Endodermal cell (in vitro differentiated cells): ENCODE measurements around the gene RAD52. TPM values are rescaled to one million over a fixed set of nuclear protein-coding genes. Genes with fewer than 3 reads are reported as not detected.

Experiments
- DNase-seq: peaks from one replicate; pipeline ENCODE4 v3.0.0-alpha.2; 2017
- H3K27ac ChIP-seq: 2 replicates; pipeline ENCODE4 v1.5.1; 2013; ENCODE audit warnings: mild to moderate bottlenecking, low read depth, low read length, moderate library complexity
- H3K27me3 ChIP-seq: 2 replicates; pipeline ENCODE4 v1.6.1; 2013; ENCODE audit warnings: mild to moderate bottlenecking, low read length, moderate library complexity; ENCODE audit not compliant: insufficient read depth, control insufficient read depth, poor library complexity, severe bottlenecking
- H3K36me3 ChIP-seq: 2 replicates; pipeline ENCODE4 v1.7.0; 2013; ENCODE audit warnings: mild to moderate bottlenecking, low read length, moderate library complexity; ENCODE audit not compliant: control insufficient read depth, insufficient read depth
- H3K4me1 ChIP-seq: one replicate; pipeline ENCODE4 v1.7.0; 2013; ENCODE audit warnings: low read length; ENCODE audit not compliant: control insufficient read depth, insufficient read depth
- H3K4me3 ChIP-seq: 2 replicates; pipeline ENCODE4 v1.5.1; 2013; ENCODE audit warnings: mild to moderate bottlenecking, low read length, moderate library complexity
- H3K9ac ChIP-seq: 2 replicates; pipeline ENCODE4 v1.6.1; 2013; ENCODE audit warnings: mild to moderate bottlenecking, low read length, moderate library complexity; ENCODE audit not compliant: poor library complexity, severe bottlenecking; ENCODE audit errors: extremely low read depth
- H3K9me3 ChIP-seq: 2 replicates; pipeline ENCODE4 v1.6.1; 2013; ENCODE audit warnings: mild to moderate bottlenecking, low read length, moderate library complexity; ENCODE audit not compliant: control insufficient read depth
- H3K27ac Mint-ChIP-seq: 2 replicates; pipeline ENCODE4 v1.8.0; 2020; ENCODE audit warnings: mixed read lengths
- H3K27me3 Mint-ChIP-seq: 2 replicates; pipeline ENCODE4 v1.8.0; 2021; ENCODE audit warnings: mild to moderate bottlenecking, mixed read lengths; ENCODE audit not compliant: insufficient read depth
- H3K36me3 Mint-ChIP-seq: 2 replicates; pipeline ENCODE4 v1.8.0; 2020; ENCODE audit warnings: low read depth, mixed read lengths
- H3K4me1 Mint-ChIP-seq: 2 replicates; pipeline ENCODE4 v1.8.0; 2020; ENCODE audit warnings: mixed read lengths
- H3K4me3 Mint-ChIP-seq: 2 replicates; pipeline ENCODE4 v1.8.0; 2020; ENCODE audit warnings: mild to moderate bottlenecking, moderate library complexity, mixed read lengths
- H3K9me3 Mint-ChIP-seq: 2 replicates; pipeline ENCODE4 v1.8.0; 2020; ENCODE audit warnings: mild to moderate bottlenecking, mixed read lengths
- WGBS, 2 experiments: methylation state at CpG; one replicate each; pipeline versions ENCODE4 v1.1.5 to v1.1.7; 2013; ENCODE audit warnings: missing lambda C conversion rate in 2 of 2, mixed read lengths in 1 of 2; ENCODE audit not compliant: insufficient coverage in 1 of 2, insufficient read length in 1 of 2; 5-methylcytosine and 5-hydroxymethylcytosine counted together
- total RNA-seq, 2 donors: library from RNA; stranded (reverse); fragmentation: NEBNext Ultra II Directional in 1 of 2; extraction: Animal tissue kit (Norgen Biotek cat#: 25700) in 1 of 2; gene quantifications; 2 replicates in 1 of 2; 3 replicates in 1 of 2; pipeline ENCODE4 v1.2.1, GENCODE V29; 2021
- TF ChIP-seq, protein P1 (sequence below): fragments of 200-600 bp; sonication (generic); conservative IDR thresholded peaks from 2 replicates; pipeline ENCODE4 v1.5.0; 2021; ENCODE audit warnings: antibody characterized with exemption, mild to moderate bottlenecking

The RAD52 gene
- total RNA-seq, 2 donors from 2014 or later = 24.3 to 35.1 TPM

DNA sequence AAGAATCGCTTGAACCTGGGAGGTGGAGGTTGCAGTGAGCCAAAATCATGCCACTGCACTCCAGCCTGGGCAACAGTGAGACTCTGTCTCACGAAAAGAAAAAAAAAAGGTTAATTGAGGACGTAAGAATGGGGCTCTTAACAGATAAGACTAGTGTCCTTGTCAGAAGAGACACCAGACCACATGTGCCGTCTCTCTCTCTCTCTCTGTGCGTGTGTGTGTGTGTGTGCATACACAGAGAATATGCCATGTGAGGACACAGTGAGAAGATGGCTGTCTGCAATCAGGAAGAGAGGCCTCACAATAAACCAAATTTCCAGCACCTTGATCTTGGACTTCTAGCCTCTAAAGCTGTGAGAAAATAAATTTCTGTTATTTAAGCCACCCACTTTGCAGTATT is 29.9 kb upstream of the RAD52 start:
- Mint-ChIP-seq H3K27ac (no peak overlapping the region), H3K4me3 (no peak overlapping the region), H3K36me3 (peaks cover 5% of the 10 kb centered on the region), H3K4me1 (peaks cover 5% of the 10 kb centered on the region), H3K27me3 (no peaks in the 10 kb centered on the region), H3K9me3 (peaks cover 1% of the 10 kb centered on the region)
- TF ChIP-seq, protein P1, sequence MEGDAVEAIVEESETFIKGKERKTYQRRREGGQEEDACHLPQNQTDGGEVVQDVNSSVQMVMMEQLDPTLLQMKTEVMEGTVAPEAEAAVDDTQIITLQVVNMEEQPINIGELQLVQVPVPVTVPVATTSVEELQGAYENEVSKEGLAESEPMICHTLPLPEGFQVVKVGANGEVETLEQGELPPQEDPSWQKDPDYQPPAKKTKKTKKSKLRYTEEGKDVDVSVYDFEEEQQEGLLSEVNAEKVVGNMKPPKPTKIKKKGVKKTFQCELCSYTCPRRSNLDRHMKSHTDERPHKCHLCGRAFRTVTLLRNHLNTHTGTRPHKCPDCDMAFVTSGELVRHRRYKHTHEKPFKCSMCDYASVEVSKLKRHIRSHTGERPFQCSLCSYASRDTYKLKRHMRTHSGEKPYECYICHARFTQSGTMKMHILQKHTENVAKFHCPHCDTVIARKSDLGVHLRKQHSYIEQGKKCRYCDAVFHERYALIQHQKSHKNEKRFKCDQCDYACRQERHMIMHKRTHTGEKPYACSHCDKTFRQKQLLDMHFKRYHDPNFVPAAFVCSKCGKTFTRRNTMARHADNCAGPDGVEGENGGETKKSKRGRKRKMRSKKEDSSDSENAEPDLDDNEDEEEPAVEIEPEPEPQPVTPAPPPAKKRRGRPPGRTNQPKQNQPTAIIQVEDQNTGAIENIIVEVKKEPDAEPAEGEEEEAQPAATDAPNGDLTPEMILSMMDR = no peak
- no peaks in the 10 kb centered on the region for H3K9me3 ChIP-seq
- no peaks in the 10 kb centered on the region for H3K36me3 ChIP-seq
- H3K27ac ChIP-seq = no peak overlapping the region
- 90 to 94% methylated on average over 3 to 4 of the region's 5 CpGs for WGBS, 2 experiments
- DNase-seq = no peak
- no peaks in the 10 kb centered on the region for H3K27me3 ChIP-seq
- H3K4me1 ChIP-seq = no peaks in the 10 kb centered on the region
- no peak overlapping the region for H3K9ac ChIP-seq
- no peak overlapping the region for H3K4me3 ChIP-seq

DNA sequence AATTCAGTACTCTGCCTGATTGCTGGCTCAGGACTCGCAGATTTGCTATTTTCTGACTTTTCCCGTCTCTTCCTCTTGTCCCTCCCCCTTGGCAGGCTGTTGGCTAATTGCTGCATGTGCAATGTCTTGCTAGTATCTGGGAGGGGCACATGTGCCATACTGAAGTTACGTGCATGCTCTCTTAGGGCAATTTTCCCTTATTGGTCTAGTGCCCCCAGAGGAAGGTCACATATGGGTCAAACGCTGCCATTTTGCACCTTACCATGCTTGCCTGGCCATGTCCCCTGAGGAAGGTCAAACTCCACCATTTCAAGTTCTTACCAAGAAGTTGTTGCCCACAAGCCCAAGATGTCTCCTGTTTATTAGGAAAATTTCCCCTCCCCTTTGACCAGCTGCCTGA is 27.7 kb upstream of the RAD52 start:
- no peak for DNase-seq
- no peaks in the 10 kb centered on the region for H3K9me3 ChIP-seq
- Mint-ChIP-seq H3K27ac (no peak overlapping the region), H3K9me3 (peaks cover 7% of the 10 kb centered on the region), H3K27me3 (no peaks in the 10 kb centered on the region), H3K4me3 (no peak overlapping the region), H3K36me3 (peaks cover 12% of the 10 kb centered on the region), H3K4me1 (peaks cover 5% of the 10 kb centered on the region)
- TF ChIP-seq, protein P1 = peak; percentile 67
- no peaks in the 10 kb centered on the region for H3K4me1 ChIP-seq
- H3K27me3 ChIP-seq = no peaks in the 10 kb centered on the region
- no peak overlapping the region for H3K4me3 ChIP-seq
- no peak overlapping the region for H3K9ac ChIP-seq
- 95 to 98% methylated on average over 4 of the region's 4 CpGs for WGBS, 2 experiments
- H3K36me3 ChIP-seq = no peaks in the 10 kb centered on the region
- H3K27ac ChIP-seq = no peak overlapping the region

DNA sequence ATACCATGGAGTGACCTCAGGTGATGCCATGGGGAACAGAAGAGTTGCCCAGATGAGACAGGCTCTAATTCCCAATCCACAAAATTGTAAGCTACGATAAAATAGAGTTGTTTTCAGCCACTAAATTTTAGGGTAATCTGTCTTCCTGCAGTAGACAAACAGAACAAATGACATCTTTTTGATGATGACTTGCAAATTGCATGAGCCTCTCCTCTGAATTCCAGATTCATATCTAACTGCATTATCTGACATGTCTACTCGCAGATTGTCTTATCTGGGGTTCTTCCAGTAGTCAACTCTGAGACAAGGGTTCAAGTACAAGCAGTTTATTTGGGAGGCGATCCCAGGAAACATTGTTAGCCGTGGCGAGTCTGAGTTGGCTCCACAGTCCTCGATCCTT is 27.1 kb upstream of the RAD52 start:
- Histone ChIP-seq H3K4me1 (no peaks in the 10 kb centered on the region), H3K36me3 (no peaks in the 10 kb centered on the region), H3K9me3 (no peaks in the 10 kb centered on the region), H3K9ac (no peak overlapping the region), H3K27ac (no peak overlapping the region), H3K27me3 (no peaks in the 10 kb centered on the region), H3K4me3 (no peak overlapping the region)
- DNase-seq = no peak
- TF ChIP-seq, protein P1 = no peak
- peaks cover 5% of the 10 kb centered on the region for H3K4me1 Mint-ChIP-seq
- peaks cover 12% of the 10 kb centered on the region for H3K36me3 Mint-ChIP-seq
- H3K9me3 Mint-ChIP-seq = peaks cover 7% of the 10 kb centered on the region
- no peak overlapping the region for H3K27ac Mint-ChIP-seq
- WGBS, 2 experiments = 79 to 100% methylated on average over 2 to 6 of the region's 6 CpGs
- no peaks in the 10 kb centered on the region for H3K27me3 Mint-ChIP-seq
- H3K4me3 Mint-ChIP-seq = no peak overlapping the region
